B cell (primary cell): ENCODE data around the gene AGGF1. TPM values are rescaled to one million over a fixed set of nuclear protein-coding genes. Genes with fewer than 3 reads are reported as not detected.

Experiments
- ATAC-seq: fragments of 200-7000 bp; cut with Tn5 transposase; one replicate; pipeline ENCODE4 v1.10.0; 2021; ENCODE audit warnings: low read depth, mild to moderate bottlenecking, moderate number of reproducible peaks, moderate library complexity
- CTCF ChIA-PET: fragments of 350-600 bp; sonication (Branson Sonifier 250); formaldehyde crosslinking; loops from one replicate; lab custom pipeline; 2021; ENCODE audit warnings: antibody characterized with exemption, inconsistent platforms; lab: Charles Lee
- POLR2A ChIA-PET: fragments of 350-600 bp; sonication (Branson Sonifier 250); formaldehyde crosslinking; loops from one replicate; lab custom pipeline; 2021; ENCODE audit warnings: antibody characterized with exemption; lab: Charles Lee
- DNase-seq: peaks from one replicate; pipeline ENCODE4 v3.0.0; 2013
- H2AFZ ChIP-seq: 2 replicates; pipeline ENCODE4 v1.6.1; 2012; ENCODE audit warnings: mild to moderate bottlenecking, low read depth, low read length; ENCODE audit not compliant: insufficient read depth, poor library complexity, severe bottlenecking
- H3K27ac ChIP-seq, 2 donors: 1 replicate in 1 of 2; 2 replicates in 1 of 2; pipeline ENCODE4 v1.5.1; 2012 to 2013; ENCODE audit warnings: low read length in 2 of 2, mild to moderate bottlenecking in 2 of 2, moderate library complexity in 1 of 2
- H3K27me3 ChIP-seq, 4 experiments: fragments of 200-600 bp in 1 of 4; sonication (generic) in 1 of 4; replicated peaks in 1 of 4; 1 replicate in 2 of 4; 2 replicates in 2 of 4; pipeline versions ENCODE4 v1.6.1 to v1.7.0; 2013 to 2016; ENCODE audit warnings: low read length in 3 of 4, mild to moderate bottlenecking in 2 of 4, mixed read lengths in 1 of 4, moderate library complexity in 1 of 4; ENCODE audit not compliant: insufficient read depth in 4 of 4, control insufficient read depth in 3 of 4; ENCODE audit errors: control extremely low read depth in 1 of 4
- H3K36me3 ChIP-seq, 2 experiments: replicated peaks in 1 of 2; 1 replicate in 1 of 2; 2 replicates in 1 of 2; pipeline versions ENCODE4 v1.6.1 to v1.7.1; 2013; ENCODE audit warnings: low read length in 1 of 2; ENCODE audit not compliant: insufficient read depth in 2 of 2, control insufficient read depth in 1 of 2; ENCODE audit errors: control extremely low read depth in 1 of 2, extremely low read depth in 1 of 2
- H3K4me1 ChIP-seq, 2 donors: fragments of 200-600 bp in 1 of 2; sonication (generic) in 1 of 2; 1 replicate in 1 of 2; 2 replicates in 1 of 2; pipeline versions ENCODE4 v1.5.1 to v1.6.1; 2013 to 2017; ENCODE audit warnings: low read length in 2 of 2; ENCODE audit not compliant: control insufficient read depth in 2 of 2, insufficient read depth in 2 of 2
- H3K4me2 ChIP-seq: replicated peaks from 2 replicates; pipeline ENCODE3; 2012; ENCODE audit warnings: mild to moderate bottlenecking, low read depth, low read length; ENCODE audit not compliant: poor library complexity, severe bottlenecking
- H3K4me3 ChIP-seq, 5 experiments: fragments of 200-600 bp in 1 of 5; sonication (generic) in 1 of 5; 1 replicate in 3 of 5; 2 replicates in 2 of 5; pipeline versions ENCODE4 v1.5.1 to v1.7.0; 2011 to 2016; ENCODE audit warnings: low read length in 4 of 5, mild to moderate bottlenecking in 4 of 5, low read depth in 2 of 5, control low read depth in 1 of 5, moderate library complexity in 1 of 5; ENCODE audit not compliant: insufficient read depth in 1 of 5; ENCODE audit errors: control extremely low read depth in 1 of 5, extremely low read depth in 1 of 5
- H3K79me2 ChIP-seq: fragments of 200-600 bp; sonication (generic); one replicate; pipeline ENCODE4 v1.6.0; 2016; ENCODE audit warnings: low read length; ENCODE audit not compliant: control insufficient read depth, insufficient read depth
- H3K9ac ChIP-seq: fragments of 200-600 bp; sonication (generic); 2 replicates; pipeline ENCODE4 v1.6.1; 2017; ENCODE audit warnings: mild to moderate bottlenecking, low read length, moderate library complexity
- H3K9me3 ChIP-seq, 3 donors: one replicate each; pipeline versions ENCODE4 v1.6.1 to v1.7.1; 2013; ENCODE audit warnings: low read length in 2 of 3; ENCODE audit not compliant: control insufficient read depth in 2 of 3, insufficient read depth in 1 of 3; ENCODE audit errors: control extremely low read depth in 1 of 3
- H4K20me1 ChIP-seq: 2 replicates; pipeline ENCODE4 v1.6.0; 2012; ENCODE audit warnings: mild to moderate bottlenecking, low read length; ENCODE audit not compliant: insufficient read depth, control insufficient read depth, poor library complexity, severe bottlenecking
- H3K27ac Mint-ChIP-seq: one replicate; pipeline ENCODE4 v1.8.0; 2021; ENCODE audit warnings: mixed read lengths
- H3K27me3 Mint-ChIP-seq: one replicate; pipeline ENCODE4 v1.8.0; 2021; ENCODE audit warnings: mixed read lengths
- H3K4me1 Mint-ChIP-seq: one replicate; pipeline ENCODE4 v1.8.0; 2021; ENCODE audit warnings: mixed read lengths
- H3K4me3 Mint-ChIP-seq: one replicate; pipeline ENCODE4 v1.8.0; 2021; ENCODE audit warnings: mixed read lengths
- H3K9me3 Mint-ChIP-seq: one replicate; pipeline ENCODE4 v1.8.0; 2022; ENCODE audit warnings: mixed read lengths; ENCODE audit not compliant: insufficient read depth
- EZH2 ChIP-seq: IDR thresholded peaks from 2 replicates; pipeline ENCODE4 v1.6.1; 2012; ENCODE audit warnings: borderline replicate concordance, low read depth, mild to moderate bottlenecking, moderate library complexity, low read length; ENCODE audit not compliant: insufficient read depth, poor library complexity, severe bottlenecking
- WGBS: methylation state at CpG from one replicate; pipeline ENCODE4 v1.1.5; 2013; ENCODE audit warnings: missing lambda C conversion rate; ENCODE audit not compliant: insufficient coverage; 5-methylcytosine and 5-hydroxymethylcytosine counted together
- intact Hi-C: fragments of 100-400 bp; cut with micrococcal nuclease; formaldehyde crosslinking; loops from one replicate; pipeline ENCODE4 v1.10.0; 2022
- polyA plus RNA-seq: library from polyadenylated mRNA; depleted of rRNA; stranded (reverse); fragments of >200 nt; gene quantifications from 2 replicates; pipeline ENCODE4 v1.2.3, GENCODE V29; 2012
- total RNA-seq, 2 donors: library from RNA; stranded (reverse); fragments of 120-200 nt in 1 of 2; gene quantifications; 1 replicate in 1 of 2; 2 replicates in 1 of 2; pipeline versions ENCODE4 v1.2.3 to v1.2.4, GENCODE V29; 2013 to 2022
- TF ChIP-seq, protein P1 (sequence below): fragments of 200-600 bp; IDR thresholded peaks from one replicate; pipeline ENCODE4 v1.8.0; 2022; ENCODE audit warnings: antibody characterized with exemption, mild to moderate bottlenecking

AGGF1 gene
- total and polyA plus RNA-seq, 2 donors (not counting 1 experiment from before 2014, with no cell fraction given), result 9.3 to 25.6 TPM

DNA sequence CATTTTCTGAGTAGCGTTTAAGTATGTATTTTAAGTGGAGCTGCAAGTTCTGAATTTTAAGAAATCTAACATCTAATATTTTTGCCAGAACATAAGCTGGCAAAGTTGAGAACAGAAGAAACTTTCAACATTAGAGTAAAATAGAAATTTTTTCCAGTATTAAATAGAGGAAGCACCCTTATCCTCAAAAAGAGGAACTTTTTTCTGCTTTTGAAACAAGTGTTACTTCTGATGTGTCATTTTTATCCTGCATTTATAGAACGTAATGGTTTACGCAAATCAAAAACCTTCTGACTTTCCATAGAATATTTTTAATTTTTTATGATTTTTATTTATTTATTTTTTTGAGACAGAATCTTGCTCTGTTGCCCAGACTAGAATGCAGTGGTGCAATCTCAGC is 35.1 kb downstream of the AGGF1 start:
- Histone ChIP-seq H3K27me3 (no peaks in the 10 kb centered on the region), H3K4me2 (no peak overlapping the region), H3K4me1 (no peaks in the 10 kb centered on the region), H4K20me1 (no peaks in the 10 kb centered on the region), H3K4me3 (no peak overlapping the region), H2AFZ (no peak overlapping the region), H3K27ac (no peak overlapping the region), H3K9me3 (no peaks in the 10 kb centered on the region), H3K36me3 (peaks cover 13 to 49% of the 10 kb centered on the region in 2 experiments), H3K79me2 (no peaks in the 10 kb centered on the region), H3K9ac (no peak overlapping the region)
- H3K9me3 Mint-ChIP-seq, result no peaks in the 10 kb centered on the region
- H3K27ac Mint-ChIP-seq, result no peak overlapping the region
- H3K27me3 Mint-ChIP-seq, result no peaks in the 10 kb centered on the region
- DNase-seq (no peak), ATAC-seq (no peak)
- intact Hi-C loops, result no loop called here
- no CpG with 5 or more reads among the region's 3 CpGs for WGBS
- H3K4me3 Mint-ChIP-seq, result no peak overlapping the region
- ChIA-PET POLR2A (no interaction called here), CTCF (no interaction called here)
- TF ChIP-seq EZH2, result no peak
- TF ChIP-seq, protein P1, sequence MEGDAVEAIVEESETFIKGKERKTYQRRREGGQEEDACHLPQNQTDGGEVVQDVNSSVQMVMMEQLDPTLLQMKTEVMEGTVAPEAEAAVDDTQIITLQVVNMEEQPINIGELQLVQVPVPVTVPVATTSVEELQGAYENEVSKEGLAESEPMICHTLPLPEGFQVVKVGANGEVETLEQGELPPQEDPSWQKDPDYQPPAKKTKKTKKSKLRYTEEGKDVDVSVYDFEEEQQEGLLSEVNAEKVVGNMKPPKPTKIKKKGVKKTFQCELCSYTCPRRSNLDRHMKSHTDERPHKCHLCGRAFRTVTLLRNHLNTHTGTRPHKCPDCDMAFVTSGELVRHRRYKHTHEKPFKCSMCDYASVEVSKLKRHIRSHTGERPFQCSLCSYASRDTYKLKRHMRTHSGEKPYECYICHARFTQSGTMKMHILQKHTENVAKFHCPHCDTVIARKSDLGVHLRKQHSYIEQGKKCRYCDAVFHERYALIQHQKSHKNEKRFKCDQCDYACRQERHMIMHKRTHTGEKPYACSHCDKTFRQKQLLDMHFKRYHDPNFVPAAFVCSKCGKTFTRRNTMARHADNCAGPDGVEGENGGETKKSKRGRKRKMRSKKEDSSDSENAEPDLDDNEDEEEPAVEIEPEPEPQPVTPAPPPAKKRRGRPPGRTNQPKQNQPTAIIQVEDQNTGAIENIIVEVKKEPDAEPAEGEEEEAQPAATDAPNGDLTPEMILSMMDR, result no peak
- no peaks in the 10 kb centered on the region for H3K4me1 Mint-ChIP-seq

DNA sequence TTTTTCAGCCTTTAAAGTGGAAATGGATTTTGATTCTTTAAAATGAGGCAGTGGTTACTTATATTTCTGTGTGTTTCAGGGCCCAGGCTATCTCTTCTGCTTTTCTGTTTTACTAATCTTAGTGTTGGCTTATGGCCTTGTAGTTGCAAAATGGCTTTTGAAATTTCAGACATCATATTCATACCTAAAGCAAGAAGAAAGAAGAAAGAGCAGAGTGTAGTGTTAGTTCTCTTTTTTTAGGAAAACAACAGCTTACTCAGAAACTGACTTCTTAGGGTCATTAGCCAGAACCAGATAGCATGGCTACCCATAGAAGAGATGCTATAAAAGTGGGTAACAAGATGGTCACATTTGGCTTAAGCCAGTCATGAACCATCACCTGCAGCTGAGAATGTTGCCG is 36.0 kb downstream of the AGGF1 start:
- ATAC-seq (no peak), DNase-seq (no peak)
- Mint-ChIP-seq H3K4me1 (no peaks in the 10 kb centered on the region), H3K4me3 (no peak overlapping the region), H3K9me3 (no peaks in the 10 kb centered on the region), H3K27ac (no peak overlapping the region), H3K27me3 (no peaks in the 10 kb centered on the region)
- H3K4me3 ChIP-seq, result no peak overlapping the region
- intact Hi-C loops, result no loop called here
- H3K9ac ChIP-seq, result no peak overlapping the region
- no peaks in the 10 kb centered on the region for H4K20me1 ChIP-seq
- no peaks in the 10 kb centered on the region for H3K4me1 ChIP-seq
- no peak overlapping the region for H2AFZ ChIP-seq
- WGBS, result 70% methylated on average over 1 of the region's 1 CpG
- no peaks in the 10 kb centered on the region for H3K9me3 ChIP-seq
- no peak for TF ChIP-seq EZH2
- TF ChIP-seq, protein P1, result no peak
- no peaks in the 10 kb centered on the region for H3K79me2 ChIP-seq
- CTCF ChIA-PET, result no interaction called here
- no peak overlapping the region for H3K4me2 ChIP-seq
- POLR2A ChIA-PET, result no interaction called here
- H3K27ac ChIP-seq, result no peak overlapping the region
- no peaks in the 10 kb centered on the region for H3K27me3 ChIP-seq
- peaks cover 11 to 41% of the 10 kb centered on the region in 2 experiments for H3K36me3 ChIP-seq
